Measurements from ENCODE around the gene C10orf71.
A peak's percentile ranks its signal among the peaks of the same experiment; 100 is the strongest.

Gene C10orf71

DNA sequence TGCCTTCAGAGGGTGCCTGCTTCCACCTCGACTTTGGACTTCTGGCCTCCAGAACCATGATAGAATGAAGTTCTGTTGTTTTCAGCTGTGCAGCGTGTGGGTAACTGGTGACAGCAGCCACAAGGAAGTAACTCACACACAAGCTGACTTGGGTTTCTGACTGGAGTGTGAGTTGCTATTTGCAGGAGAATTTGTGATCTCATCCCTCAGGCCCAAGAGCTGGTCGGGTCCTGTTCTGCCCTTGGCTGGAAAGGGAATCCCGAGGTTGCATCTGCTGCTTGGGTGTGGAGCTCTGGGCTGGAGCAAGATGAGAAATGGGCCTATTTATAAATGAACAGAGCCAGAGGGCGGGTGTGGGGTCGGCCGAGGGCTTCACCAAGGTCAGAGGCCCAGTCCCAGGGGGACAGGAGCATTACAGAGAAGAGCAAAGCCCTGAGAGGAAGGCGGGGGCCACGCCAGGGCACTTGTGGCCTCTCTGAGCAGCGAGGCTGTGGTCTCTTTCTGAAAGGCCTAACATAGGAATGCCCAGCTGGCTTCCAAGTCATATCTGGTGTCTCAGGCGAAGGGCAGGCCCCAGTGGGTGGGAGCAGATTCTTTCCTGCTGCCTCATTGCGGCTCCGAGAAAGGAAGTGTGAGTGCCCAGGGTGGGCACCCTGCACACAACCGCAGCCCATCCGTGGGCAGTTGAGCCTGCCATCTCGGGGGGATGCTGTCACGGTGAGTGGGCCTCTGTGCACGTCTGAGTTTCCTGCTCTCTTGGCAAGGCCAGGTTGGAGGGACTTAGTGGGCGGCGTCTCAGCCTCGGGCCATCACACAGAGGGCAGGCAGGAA is 26.5 kb upstream of the C10orf71 start:
- DNase-seq: peak in 1 of 42 donors; percentile 38
- intact Hi-C loops (cut with DNase I): no loop called here

DNA sequence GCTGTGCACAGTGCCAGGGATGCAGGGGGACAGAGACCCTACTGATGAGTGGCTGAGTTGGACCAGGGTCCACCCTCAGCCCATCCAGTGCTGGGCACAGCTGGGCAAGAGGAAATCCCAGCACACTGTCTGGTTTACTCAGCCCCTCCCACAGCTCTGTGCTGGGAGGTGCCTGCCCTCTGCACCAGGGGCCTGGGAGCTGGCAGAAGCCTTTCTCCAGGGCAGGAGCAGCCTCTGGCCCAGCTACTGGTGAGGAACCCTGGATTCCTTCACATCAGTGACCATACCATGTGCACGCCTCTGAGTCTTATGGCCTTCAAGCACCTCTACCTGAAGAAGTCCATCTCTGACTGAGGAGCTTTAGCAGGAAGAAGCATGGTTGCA is 25.9 kb upstream of the C10orf71 start:
- intact Hi-C loops (cut with DNase I): no loop called here

DNA sequence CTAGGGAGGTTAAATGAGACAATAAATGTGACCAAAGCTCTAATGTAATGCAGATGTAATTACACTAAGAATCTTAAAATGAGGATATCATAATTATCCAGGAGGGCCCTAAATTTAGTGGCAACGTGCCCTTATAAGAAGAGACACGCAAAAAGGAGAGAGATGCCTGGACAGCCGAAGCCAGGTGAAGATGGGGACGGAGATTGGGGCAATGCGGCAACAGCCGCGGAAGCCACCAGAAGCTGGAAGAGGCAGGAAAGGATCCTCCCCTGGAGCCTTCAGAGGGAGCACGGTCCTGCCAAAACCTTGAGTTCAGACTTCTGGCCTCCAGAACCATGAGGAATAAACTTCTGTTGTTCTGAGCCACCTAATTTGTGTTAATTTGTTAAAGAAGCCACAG is 25.3 kb upstream of the C10orf71 start:
- intact Hi-C loops (cut with DNase I): no loop called here

More for the DNA sequence above, 25.9 kb upstream of the C10orf71 start:
- DNase-seq: peak in 1 of 42 donors; percentile 35

DNA sequence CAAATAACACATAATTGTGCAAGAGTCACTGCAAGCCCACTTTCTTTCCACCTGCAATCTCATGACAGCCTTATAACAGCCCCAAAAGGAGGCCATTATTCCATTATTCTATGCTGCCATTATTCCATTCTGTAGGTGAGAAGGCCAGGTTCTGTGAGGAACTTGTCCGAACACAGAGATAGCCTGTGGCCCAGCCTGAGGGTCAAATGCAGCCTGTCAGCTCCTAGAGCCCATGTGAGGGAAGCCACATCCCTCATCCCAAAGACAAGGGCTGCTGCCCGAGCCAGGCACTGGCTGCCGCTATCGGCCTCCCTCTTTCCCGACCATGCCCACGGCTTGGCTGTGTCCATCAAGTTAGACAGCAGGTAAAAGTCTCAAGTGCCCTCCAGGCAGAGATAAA is 24.1 kb upstream of the C10orf71 start:
- DNase-seq: no peak
- intact Hi-C loops (cut with DNase I): no loop called here

More for the DNA sequence above, 25.3 kb upstream of the C10orf71 start:
- peak in 1 of 42 donors; percentile 34 for DNase-seq

DNA sequence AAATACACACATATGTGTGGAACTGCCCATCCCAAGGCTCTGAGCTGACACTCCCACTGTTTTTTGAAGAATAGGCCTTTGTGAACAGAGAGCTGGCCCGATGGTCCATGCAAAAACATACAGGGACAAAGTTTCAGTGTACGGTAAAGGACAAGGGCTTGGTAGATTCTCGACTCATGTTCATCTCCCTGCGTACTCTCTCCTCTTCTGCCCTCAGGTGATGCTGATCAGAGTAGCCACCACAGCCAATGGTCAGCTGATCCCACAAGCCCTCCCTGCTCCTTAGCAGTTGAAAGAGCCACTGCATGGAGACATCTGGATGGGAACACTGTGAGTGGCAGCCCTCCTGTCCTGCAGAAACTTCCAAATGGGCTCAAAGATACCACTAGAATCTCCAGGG is 23.1 kb upstream of the C10orf71 start:
- intact Hi-C loops (cut with DNase I): no loop called here
- no peak for DNase-seq

DNA sequence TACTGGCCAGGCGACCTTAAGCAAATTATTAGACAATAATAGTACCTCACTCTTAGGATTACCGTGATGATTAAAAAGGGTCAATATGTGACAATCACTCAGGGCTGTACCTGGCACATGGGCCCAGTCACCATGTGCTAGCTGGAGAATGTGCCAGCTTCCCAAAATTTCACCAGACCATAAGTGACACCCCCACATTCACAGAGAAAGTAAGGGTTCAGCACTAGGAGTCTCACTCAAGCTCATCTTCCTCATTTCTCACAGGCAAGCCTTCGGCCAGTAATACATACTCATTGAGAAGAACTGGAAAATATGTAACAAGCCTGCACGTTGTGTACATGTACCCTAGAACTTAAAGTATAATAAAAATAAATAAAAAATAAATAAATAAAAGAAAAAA is 22.4 kb upstream of the C10orf71 start:
- DNase-seq: no peak
- intact Hi-C loops (cut with DNase I): no loop called here

DNA sequence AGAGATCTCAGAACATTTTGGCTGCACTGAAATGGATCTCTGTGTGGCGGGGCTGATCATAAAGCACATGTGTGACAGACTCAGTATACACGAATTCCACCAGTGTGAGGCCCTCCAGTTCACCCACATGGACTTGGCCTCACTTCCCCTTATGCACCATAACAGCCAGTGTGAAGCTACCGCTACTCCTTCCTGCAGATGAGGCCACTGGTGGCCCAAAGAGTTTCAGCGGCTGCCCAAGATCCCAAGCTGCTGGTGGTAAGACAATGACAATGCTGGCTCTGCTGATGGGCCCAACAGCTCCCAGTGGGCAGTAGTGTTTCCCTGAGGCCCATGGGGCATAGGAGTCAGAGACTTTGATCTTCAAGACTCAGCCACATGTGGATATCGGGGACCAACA is 21.0 kb upstream of the C10orf71 start:
- DNase-seq: peak in 2 of 42 donors; percentile 6 to 22
- intact Hi-C loops (cut with DNase I): no loop called here

DNA sequence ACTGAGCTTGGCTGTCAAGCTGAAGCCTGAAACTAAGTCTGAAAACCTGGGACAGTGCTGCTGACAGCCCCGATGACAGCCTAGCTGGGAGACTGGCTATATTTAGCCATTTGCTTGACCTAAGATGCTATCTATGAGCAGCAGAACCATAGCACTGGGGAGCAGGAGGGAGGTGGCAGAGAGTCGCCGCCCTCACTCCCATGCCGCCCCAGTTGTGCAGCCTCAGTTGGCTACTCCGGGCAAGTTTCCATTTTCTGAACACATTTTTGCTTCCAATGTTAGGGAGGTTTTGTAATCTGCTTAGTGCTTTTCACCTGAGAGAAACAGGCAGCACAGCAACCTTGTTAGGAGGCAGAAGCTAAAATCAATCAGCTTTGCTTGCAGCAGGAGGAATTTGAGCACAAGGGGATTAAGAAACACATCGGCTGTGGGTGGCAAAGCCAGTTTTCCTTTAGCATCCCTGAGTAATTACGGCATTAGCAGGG is 20.4 kb upstream of the C10orf71 start:
- peak in 1 of 42 donors; percentile 2 for DNase-seq
- intact Hi-C loops (cut with DNase I): no loop called here

DNA sequence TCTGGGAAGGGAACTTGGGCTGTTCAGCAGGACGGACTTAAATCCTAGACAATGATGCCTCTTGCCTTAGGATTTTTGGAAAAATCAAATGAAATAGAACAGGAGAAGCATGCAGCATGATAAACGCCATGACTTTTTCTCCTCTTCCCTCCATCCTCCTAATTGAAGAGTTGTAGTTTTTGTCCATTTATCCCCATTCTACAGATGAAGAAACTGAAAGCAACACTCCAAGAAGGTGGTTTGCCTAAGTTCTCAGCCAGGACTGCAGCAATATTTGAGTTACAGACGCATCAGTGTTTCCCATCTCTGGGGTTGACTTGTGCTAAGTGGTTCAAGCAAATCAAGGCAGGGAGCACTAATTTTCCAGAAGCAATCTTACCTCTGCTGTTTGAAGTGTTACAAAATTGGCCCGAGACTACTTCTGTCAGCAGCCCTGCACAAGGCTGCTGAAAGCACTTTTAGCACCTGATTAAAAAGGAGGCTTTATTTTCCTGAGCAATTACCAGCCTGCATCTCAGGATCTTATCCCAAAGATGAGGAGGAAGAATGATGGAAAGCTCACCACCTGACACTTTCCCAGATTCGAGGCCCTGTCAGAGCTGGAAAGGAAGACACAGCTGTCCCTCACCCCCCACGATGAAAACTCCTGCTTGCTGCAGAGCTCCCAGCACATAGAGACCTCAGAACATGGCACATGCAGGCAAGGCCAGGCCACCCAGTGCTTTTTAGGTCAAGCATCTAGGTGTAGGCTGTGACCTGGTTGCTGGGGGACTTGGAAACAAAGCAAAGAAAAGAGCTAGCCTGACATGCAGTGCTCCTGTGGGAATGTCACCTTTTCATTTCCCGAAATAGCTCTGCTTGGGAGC is 19.7 kb upstream of the C10orf71 start:
- intact Hi-C loops (cut with DNase I): no loop called here
- peak in 2 of 42 donors; percentile 4 to 13 for DNase-seq

DNA sequence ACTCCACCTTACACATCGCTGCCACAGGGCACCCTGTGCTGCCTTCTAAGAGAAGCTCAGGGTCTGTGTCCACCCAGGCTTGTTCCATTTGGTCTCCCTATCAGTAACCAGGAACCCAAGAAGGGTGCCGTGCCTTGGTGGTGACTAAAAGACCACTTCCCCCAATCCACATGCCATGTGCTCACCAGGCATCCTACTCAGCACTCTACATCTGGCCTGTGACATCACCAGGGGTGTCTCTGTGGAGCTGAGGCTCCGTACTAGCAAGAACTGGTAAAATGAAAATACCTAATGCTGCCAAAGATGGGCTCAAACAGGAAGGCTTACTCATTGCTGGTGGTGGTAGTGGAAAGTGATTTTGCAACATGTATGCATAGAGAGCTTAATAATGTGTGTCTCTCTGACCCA is 19.0 kb upstream of the C10orf71 start:
- DNase-seq: peak in 1 of 42 donors; percentile 8
- intact Hi-C loops (cut with DNase I): no loop called here

DNA sequence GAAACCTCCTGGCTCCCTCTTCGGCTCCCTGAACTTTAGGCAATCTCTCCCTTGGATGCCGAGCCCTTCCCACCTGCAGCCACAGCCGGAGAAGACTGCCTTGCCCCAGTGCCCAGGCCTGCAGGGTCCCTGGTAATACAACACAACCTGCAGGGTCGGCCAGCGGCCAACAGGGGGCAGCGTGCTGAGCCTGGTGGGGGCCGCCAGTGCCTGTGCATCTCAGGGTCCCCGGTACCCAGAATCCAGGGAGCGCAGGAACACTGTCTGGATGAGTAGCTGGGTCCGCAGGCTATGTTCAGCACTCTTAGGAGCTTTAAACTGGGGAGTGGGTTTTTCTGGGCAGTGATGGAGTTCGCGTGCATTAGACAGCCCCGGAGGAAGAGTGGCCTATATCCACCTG is 17.5 kb upstream of the C10orf71 start:
- DNase-seq: peak in 3 of 42 donors; percentile 3 to 27 (median 8)
- intact Hi-C loops (cut with DNase I): no loop called here

DNA sequence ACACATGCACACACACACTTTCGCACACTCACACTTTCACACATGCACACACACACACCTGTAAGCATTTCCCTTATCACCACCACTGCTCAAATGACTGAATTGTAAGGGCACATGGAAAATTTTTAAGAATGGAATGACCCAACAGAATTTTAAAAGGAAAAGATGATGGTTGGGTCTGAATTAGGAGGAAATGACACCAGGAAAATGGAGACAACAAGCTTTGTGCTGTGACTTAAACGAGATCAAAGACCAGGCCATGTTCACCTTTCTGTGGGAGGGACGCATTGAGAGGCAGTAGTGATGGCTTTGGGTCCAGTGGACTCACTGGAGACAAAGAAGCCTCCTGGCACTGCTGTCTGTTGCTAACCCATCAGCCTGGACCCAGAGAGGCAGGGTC is 16.7 kb upstream of the C10orf71 start:
- intact Hi-C loops (cut with DNase I): no loop called here
- DNase-seq: peak in 3 of 42 donors; percentile 0 to 3 (median 1)

DNA sequence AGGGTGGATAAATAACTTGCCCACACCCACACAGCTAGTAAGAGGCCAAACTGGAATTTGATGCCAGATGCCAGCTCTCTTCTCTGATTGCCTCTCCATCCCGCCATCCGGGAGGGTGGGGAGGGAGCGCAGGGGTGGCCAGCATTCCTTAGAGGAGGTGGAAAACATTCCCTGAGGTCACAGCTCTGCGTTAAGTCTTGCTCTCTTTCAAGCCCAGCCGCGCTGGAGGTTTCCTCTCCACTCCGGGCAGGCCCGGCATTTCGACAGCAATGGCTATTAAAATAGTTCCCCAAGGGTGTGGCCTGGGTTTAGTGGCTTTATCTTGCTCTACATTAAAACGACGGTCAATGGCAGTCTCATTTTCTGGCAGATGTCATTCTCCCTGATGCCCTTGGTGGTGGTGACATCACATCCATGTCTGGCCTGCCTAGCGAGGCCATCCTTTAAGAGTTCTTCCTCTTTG is 16.1 kb upstream of the C10orf71 start:
- intact Hi-C loops (cut with DNase I): no loop called here
- peak in 3 of 42 donors; percentile 3 to 14 (median 5) for DNase-seq

DNA sequence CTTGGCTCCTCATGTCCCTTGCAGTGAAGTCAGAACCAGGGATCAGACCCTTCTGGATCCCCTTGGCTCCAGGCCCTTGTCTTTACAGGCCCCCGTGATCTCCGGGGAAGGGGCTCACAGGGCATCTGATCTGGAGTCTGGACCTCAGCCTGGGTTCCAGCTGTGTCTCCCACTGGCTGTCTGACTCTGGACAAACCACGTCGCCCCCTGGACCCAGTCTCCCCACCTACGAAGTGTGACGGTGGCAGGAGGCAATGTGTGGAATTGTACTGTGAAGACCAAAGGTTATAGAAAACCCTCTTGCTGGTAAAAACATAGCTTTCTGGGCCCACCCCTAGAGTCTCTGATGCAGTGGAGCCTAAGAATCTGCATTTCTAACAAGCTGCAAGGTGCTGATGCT is 15.5 kb upstream of the C10orf71 start:
- peak in 5 of 42 donors; percentile 1 to 7 (median 2) for DNase-seq
- intact Hi-C loops (cut with DNase I): no loop called here

DNA sequence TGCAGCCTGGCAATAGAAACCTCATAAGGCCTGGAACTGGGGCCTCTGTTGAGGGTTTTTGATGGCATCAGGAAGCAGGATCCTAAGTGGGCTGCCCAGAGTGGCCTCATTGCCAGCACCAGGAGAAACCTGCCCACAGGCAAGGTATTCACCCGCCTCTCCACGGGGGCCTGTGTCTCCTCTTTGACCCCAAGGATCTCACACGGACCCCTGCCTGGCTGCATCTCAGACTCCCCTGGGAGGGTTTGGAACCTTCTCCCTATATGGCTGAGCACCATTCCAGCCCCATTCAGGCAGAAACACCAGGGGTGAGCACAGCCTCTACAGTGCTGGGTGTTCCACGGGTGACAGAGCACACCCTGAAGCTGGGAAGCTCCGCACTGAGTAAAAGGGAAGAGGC is 14.6 kb upstream of the C10orf71 start:
- DNase-seq: peak in 3 of 42 donors; percentile 1 to 18 (median 5)
- intact Hi-C loops (cut with DNase I): no loop called here

DNA sequence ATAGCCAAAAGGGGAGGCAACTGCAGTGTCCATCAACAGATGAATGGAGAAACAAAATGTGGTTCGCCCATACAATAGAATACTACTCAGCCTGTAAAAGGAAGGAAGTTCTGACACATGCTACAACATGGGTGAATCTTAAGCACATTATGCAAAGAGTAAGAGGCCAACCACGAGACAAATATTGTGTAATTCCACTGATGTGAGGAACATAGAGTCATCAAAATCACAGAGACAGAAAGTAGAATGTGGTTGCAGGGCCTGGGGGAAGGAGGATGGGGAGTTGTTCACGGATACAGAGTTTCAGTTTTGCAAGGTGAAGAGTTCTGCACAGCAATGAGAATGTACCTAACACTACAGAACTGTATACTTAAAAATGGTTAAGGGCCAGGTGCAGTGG is 13.7 kb upstream of the C10orf71 start:
- intact Hi-C loops (cut with DNase I): no loop called here
- DNase-seq: peak in 3 of 42 donors; percentile 1 to 6 (median 1)

DNA sequence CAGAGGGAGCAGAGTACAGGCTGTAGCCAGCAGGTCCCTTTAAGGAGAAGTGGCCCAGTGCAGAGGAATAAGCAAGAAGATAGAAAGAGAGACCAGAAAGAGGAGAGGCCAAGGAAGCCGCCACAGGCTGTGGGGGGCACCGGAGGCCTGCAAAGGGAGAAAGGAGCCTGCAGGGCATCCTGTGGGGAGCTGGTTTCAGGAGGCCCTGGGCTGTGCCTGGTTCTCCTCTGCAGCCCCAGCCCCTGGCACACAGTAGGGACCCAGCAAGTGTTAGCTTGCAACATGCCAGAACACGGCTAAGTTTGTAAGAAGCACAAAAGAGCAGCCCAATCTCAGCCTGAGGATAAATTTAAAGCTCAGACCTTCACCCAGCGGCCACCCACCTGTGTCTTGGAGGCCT is 12.3 kb upstream of the C10orf71 start:
- intact Hi-C loops (cut with DNase I): no loop called here
- peak in 3 of 42 donors; percentile 2 to 25 (median 17) for DNase-seq

DNA sequence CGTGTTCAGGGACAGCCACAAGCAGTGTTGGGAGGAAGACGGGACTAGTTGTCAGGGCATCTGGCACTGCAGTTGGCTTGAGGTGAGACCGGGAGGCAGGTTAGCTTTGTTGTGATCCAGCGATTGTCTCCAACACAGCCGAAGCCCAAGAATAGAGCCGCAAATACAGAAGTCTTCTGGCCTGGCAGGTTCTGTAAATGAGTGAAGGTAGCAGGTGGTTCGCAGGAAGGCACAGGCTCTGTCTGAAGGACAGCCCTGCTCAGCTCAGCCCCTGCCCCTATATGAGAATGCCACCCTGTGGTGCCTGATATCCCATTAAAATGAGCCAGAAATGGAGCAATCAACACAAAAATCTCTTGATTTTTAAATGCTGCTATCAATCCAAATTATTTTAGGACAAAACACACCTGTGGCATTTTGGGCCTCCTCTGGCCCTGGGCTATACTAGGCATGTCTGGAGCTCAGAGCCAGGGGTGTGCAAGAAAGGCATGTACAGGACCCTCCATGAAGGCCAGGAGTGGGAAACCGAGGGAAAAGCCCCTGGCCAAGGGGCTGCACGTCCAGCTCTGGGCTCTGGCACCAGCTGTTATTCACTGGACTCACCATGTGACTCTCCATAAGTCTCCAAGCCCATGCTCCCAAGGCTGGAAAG is 11.2 kb upstream of the C10orf71 start:
- DNase-seq: peak in 4 of 42 donors; percentile 2 to 23 (median 12)
- intact Hi-C loops (cut with DNase I): no loop called here
